OCI-LY7 (cell line): ENCODE measurements around the gene CELF1. TPM values are rescaled to one million over a fixed set of nuclear protein-coding genes. Genes with fewer than 3 reads are reported as not detected.
"Not testable (repeated sequence)": the region's sequence is repeated elsewhere in the genome, so short reads cannot be mapped to it uniquely, and the experiment has no call there.

Experiments
- BruUV-seq: library from RNA; stranded (reverse); fragments of 400-500 nt; replicated peaks from 2 replicates; lab custom pipeline; 2021; lab: Mats Ljungman, UMichigan
- CTCF ChIA-PET: fragments of 300-600 bp; sonication (Branson Sonifier 250); formaldehyde crosslinking; loops from one replicate; lab custom pipeline; 2022; ENCODE audit warnings: antibody characterized with exemption; ENCODE audit not compliant: unreplicated experiment; lab: Charles Lee
- POLR2A ChIA-PET: fragments of 300-600 bp; sonication (Branson Sonifier 250); formaldehyde crosslinking; loops from one replicate; lab custom pipeline; 2022; ENCODE audit warnings: antibody characterized with exemption; lab: Charles Lee
- DNase-seq: peaks from one replicate; pipeline ENCODE4 v3.0.0-alpha.2; 2015; ENCODE audit warnings: low spot score
- H2AFZ ChIP-seq: fragments of 200-600 bp; sonication (generic), shearing (Covaris generic); 2 replicates; pipeline ENCODE4 v1.6.1; 2014; ENCODE audit warnings: mild to moderate bottlenecking, antibody characterized with exemption, low read length, moderate library complexity
- H3K27ac ChIP-seq: fragments of 200-600 bp; sonication (generic); 2 replicates; pipeline ENCODE4 v1.5.1; 2014; ENCODE audit warnings: mixed run types, low read depth, mild to moderate bottlenecking, moderate library complexity, low read length, inconsistent platforms; ENCODE audit not compliant: poor library complexity, severe bottlenecking
- H3K36me3 ChIP-seq: fragments of 200-600 bp; sonication (generic); 2 replicates; pipeline ENCODE4 v1.6.1; 2014; ENCODE audit warnings: mild to moderate bottlenecking, antibody characterized with exemption, low read length, moderate library complexity, mixed read lengths; ENCODE audit not compliant: insufficient read depth
- H3K4me1 ChIP-seq: fragments of 200-600 bp; sonication (generic); 2 replicates; pipeline ENCODE4 v1.5.1; 2014; ENCODE audit warnings: mild to moderate bottlenecking, low read length; ENCODE audit not compliant: insufficient read depth, poor library complexity, severe bottlenecking
- H3K4me2 ChIP-seq: fragments of 200-600 bp; sonication (generic); 2 replicates; pipeline ENCODE4 v1.6.1; 2014; ENCODE audit warnings: mild to moderate bottlenecking, low read length
- H3K4me3 ChIP-seq: fragments of 200-600 bp; sonication (generic); 2 replicates; pipeline ENCODE4 v1.5.1; 2014; ENCODE audit warnings: mild to moderate bottlenecking, low read depth, low read length; ENCODE audit not compliant: poor library complexity, severe bottlenecking
- H3K79me2 ChIP-seq: fragments of 200-600 bp; sonication (generic); 2 replicates; pipeline ENCODE4 v1.6.1; 2016; ENCODE audit warnings: low read depth, mild to moderate bottlenecking, low read length, moderate library complexity, mixed read lengths; ENCODE audit not compliant: insufficient read depth
- H3K9me2 ChIP-seq: fragments of 200-600 bp; sonication (generic); 2 replicates; pipeline ENCODE4 v1.6.1; 2016; ENCODE audit warnings: mild to moderate bottlenecking, low read length, mixed read lengths; ENCODE audit not compliant: insufficient read depth
- H3K9me3 ChIP-seq: fragments of 200-600 bp; sonication (generic); 2 replicates; pipeline ENCODE4 v1.6.1; 2014; ENCODE audit warnings: mild to moderate bottlenecking, mixed run types, low read length, mixed read lengths
- H4K20me1 ChIP-seq: fragments of 200-600 bp; sonication (generic); 2 replicates; pipeline ENCODE4 v1.6.1; 2014; ENCODE audit warnings: mild to moderate bottlenecking, antibody characterized with exemption, low read length, moderate library complexity, mixed read lengths; ENCODE audit not compliant: insufficient read depth
- EZH2phosphoT487 ChIP-seq: fragments of 200-600 bp; sonication (generic); IDR thresholded peaks from 2 replicates; pipeline ENCODE4 v1.6.1; 2018; ENCODE audit warnings: low read depth, borderline replicate concordance, mild to moderate bottlenecking, mixed run types, antibody characterized with exemption, low read length, moderate library complexity, mixed read lengths
- intact Hi-C: fragments of 100-400 bp; cut with micrococcal nuclease; formaldehyde crosslinking; loops from one replicate; pipeline ENCODE4 v1.10.0; 2022; ENCODE audit not compliant: unreplicated experiment
- total RNA-seq, 2 experiments: library from RNA; depleted of rRNA in 1 of 2; stranded (reverse); fragments of >200 nt in 1 of 2; shearing (Covaris generic) in 1 of 2; gene quantifications; 2 replicates each; pipeline ENCODE4 v1.2.3, GENCODE V29; 2014 to 2022
- TF ChIP-seq, protein P1 (sequence below): fragments of 200-600 bp; sonication (generic); conservative IDR thresholded peaks from 2 replicates; pipeline ENCODE4 v1.5.1; 2014; ENCODE audit warnings: mild to moderate bottlenecking, antibody characterized with exemption, low read length, moderate library complexity, mixed read lengths

The CELF1 gene
- total RNA-seq, 2 experiments from 2014 or later = 87.4 to 143 TPM

DNA sequence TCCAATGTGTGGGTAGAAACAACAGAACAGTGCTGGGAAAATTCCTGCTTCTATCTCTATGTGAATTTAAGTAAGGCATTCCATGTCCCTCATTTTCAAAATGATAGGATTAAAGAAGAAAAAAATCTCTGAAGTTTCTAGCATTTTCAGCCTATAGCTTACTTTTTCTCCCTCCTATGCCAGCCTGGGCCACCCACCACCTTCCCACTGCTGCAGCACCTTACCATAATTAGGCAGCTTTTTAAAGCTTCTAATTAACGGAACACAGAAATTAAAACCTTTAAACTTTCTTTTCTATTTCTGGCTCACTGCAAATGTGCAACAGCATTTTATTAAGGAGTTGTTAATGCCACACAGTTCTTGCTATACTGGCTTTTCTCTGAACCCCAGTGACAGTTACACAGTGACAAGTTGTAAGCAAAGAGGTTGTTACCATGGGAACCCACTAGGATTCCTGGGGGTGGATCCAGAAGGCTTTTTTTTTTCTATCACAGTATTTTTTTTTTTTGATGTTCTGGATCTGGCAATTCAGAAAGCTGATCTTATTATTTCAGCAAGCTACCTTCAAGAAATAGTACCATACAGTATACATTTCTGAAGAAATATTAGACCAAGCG lies 20.2 kb downstream of the CELF1 start:
- peaks cover 18% of the 10 kb centered on the region; the same call in 1 of the 2 replicates for H4K20me1 ChIP-seq
- BruUV-seq = no TSS peak
- POLR2A ChIA-PET = interaction anchor here (0.6 to 1.9 kb wide), 8 partner anchors 7 to 223 kb away, joined by 3 to 6 read pairs (median 4); no protein-coding TSS in a partner anchor

DNA sequence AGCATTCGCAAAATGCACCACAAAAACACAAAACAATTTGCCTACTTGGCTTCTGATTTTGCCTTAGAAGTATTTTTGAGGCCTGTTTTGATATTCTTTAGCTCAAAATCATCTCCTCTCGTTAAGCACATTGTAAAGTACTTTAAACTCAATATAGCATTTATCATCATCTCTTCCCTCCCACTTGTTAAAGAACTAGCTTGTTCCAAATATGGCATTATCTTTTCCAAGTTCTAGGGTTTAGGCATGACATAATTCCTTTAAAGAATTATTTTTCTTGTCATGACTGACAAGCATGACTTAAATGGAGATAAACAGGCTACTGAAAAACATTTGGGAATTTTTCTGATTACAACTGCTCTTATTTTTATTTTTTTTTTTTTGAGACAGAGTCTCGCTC lies 21.3 kb downstream of the CELF1 start:
- intact Hi-C loops = no loop called here

More for the DNA sequence above, 20.2 kb downstream of the CELF1 start:
- CTCF ChIA-PET = interaction anchor here (1.0 kb wide), 1 partner anchor 14 kb away, joined by 3 read pairs; no protein-coding TSS in a partner anchor
- intact Hi-C loops = no loop called here
- peaks cover 99% of the 10 kb centered on the region for H3K79me2 ChIP-seq
- H3K9me2 ChIP-seq = no peaks in the 10 kb centered on the region
- H3K9me3 ChIP-seq = no peaks in the 10 kb centered on the region
- no peak overlapping the region for H3K4me3 ChIP-seq
- no peak for TF ChIP-seq EZH2phosphoT487
- TF ChIP-seq, protein P1, sequence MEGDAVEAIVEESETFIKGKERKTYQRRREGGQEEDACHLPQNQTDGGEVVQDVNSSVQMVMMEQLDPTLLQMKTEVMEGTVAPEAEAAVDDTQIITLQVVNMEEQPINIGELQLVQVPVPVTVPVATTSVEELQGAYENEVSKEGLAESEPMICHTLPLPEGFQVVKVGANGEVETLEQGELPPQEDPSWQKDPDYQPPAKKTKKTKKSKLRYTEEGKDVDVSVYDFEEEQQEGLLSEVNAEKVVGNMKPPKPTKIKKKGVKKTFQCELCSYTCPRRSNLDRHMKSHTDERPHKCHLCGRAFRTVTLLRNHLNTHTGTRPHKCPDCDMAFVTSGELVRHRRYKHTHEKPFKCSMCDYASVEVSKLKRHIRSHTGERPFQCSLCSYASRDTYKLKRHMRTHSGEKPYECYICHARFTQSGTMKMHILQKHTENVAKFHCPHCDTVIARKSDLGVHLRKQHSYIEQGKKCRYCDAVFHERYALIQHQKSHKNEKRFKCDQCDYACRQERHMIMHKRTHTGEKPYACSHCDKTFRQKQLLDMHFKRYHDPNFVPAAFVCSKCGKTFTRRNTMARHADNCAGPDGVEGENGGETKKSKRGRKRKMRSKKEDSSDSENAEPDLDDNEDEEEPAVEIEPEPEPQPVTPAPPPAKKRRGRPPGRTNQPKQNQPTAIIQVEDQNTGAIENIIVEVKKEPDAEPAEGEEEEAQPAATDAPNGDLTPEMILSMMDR = no peak
- no peak overlapping the region for H3K27ac ChIP-seq
- DNase-seq = no peak
- no peak overlapping the region for H2AFZ ChIP-seq
- peaks cover 61% of the 10 kb centered on the region for H3K36me3 ChIP-seq
- no peak overlapping the region for H3K4me2 ChIP-seq
- H3K4me1 ChIP-seq = no peaks in the 10 kb centered on the region

DNA sequence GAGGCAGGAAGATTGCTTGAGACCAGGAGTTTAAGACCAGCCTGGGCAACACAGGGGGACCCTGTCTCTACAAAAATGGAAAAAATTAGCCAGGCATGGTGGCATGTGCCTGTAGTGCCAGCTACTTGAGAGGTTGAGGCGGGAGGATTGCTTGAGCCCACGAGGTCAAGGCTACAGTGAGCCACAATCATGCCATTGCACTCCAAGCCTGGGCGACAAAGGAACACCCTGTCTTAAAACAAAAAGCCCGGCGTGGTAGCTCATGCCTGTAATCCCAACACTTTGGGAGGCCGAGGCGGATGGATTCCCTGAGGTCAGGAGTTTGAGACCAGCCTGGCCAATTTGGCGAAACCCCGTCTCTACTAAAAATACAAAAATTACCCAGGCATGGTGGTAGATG lies 22.2 kb downstream of the CELF1 start:
- H4K20me1 ChIP-seq = peaks cover 18% of the 10 kb centered on the region; the same call in 1 of the 2 replicates
- H3K79me2 ChIP-seq = peaks cover 98% of the 10 kb centered on the region
- H3K9me3 ChIP-seq, CTCF ChIA-PET, H3K9me2 ChIP-seq, H2AFZ ChIP-seq, BruUV-seq, H3K4me3 ChIP-seq, DNase-seq, H3K4me1 ChIP-seq, H3K4me2 ChIP-seq, H3K27ac ChIP-seq, intact Hi-C loops: not testable (repeated sequence)
- POLR2A ChIA-PET = interaction anchor here (1.9 kb wide), 1 partner anchor 9 kb away, joined by 4 read pairs; no protein-coding TSS in a partner anchor
- peaks cover 56% of the 10 kb centered on the region for H3K36me3 ChIP-seq

More for the DNA sequence above, 21.3 kb downstream of the CELF1 start:
- Histone ChIP-seq H3K4me2 (no peak overlapping the region), H2AFZ (no peak overlapping the region), H3K9me2 (no peaks in the 10 kb centered on the region), H3K79me2 (peaks cover 98% of the 10 kb centered on the region), H3K9me3 (no peaks in the 10 kb centered on the region), H3K4me3 (no peak overlapping the region), H3K27ac (no peak overlapping the region), H3K4me1 (no peaks in the 10 kb centered on the region), H4K20me1 (peaks cover 18% of the 10 kb centered on the region; the same call in 1 of the 2 replicates), H3K36me3 (peaks cover 57% of the 10 kb centered on the region)
- no peak for DNase-seq
- ChIA-PET POLR2A (interaction anchor here (0.6 to 1.9 kb wide), 3 partner anchors 8 to 301 kb away, joined by 3 to 6 read pairs (median 4); no protein-coding TSS in a partner anchor), CTCF (interaction anchor here (0.9 kb wide), 1 partner anchor 10 kb away, joined by 3 read pairs; no protein-coding TSS in a partner anchor)
- TF ChIP-seq, protein P1 = no peak
- BruUV-seq = TSS peak; percentile 41
